ENCODE measurements around the gene FAT2. TPM values are rescaled to one million over a fixed set of nuclear protein-coding genes. Genes with fewer than 3 reads are reported as not detected.

Gene FAT2, protein sequence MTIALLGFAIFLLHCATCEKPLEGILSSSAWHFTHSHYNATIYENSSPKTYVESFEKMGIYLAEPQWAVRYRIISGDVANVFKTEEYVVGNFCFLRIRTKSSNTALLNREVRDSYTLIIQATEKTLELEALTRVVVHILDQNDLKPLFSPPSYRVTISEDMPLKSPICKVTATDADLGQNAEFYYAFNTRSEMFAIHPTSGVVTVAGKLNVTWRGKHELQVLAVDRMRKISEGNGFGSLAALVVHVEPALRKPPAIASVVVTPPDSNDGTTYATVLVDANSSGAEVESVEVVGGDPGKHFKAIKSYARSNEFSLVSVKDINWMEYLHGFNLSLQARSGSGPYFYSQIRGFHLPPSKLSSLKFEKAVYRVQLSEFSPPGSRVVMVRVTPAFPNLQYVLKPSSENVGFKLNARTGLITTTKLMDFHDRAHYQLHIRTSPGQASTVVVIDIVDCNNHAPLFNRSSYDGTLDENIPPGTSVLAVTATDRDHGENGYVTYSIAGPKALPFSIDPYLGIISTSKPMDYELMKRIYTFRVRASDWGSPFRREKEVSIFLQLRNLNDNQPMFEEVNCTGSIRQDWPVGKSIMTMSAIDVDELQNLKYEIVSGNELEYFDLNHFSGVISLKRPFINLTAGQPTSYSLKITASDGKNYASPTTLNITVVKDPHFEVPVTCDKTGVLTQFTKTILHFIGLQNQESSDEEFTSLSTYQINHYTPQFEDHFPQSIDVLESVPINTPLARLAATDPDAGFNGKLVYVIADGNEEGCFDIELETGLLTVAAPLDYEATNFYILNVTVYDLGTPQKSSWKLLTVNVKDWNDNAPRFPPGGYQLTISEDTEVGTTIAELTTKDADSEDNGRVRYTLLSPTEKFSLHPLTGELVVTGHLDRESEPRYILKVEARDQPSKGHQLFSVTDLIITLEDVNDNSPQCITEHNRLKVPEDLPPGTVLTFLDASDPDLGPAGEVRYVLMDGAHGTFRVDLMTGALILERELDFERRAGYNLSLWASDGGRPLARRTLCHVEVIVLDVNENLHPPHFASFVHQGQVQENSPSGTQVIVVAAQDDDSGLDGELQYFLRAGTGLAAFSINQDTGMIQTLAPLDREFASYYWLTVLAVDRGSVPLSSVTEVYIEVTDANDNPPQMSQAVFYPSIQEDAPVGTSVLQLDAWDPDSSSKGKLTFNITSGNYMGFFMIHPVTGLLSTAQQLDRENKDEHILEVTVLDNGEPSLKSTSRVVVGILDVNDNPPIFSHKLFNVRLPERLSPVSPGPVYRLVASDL (N-terminal part only)
- 100 to 1,000 TPM in 3 of 4 donors, 10 to 100 TPM in 1; 82.9 to 123 (median 106) TPM for total RNA-seq

DNA sequence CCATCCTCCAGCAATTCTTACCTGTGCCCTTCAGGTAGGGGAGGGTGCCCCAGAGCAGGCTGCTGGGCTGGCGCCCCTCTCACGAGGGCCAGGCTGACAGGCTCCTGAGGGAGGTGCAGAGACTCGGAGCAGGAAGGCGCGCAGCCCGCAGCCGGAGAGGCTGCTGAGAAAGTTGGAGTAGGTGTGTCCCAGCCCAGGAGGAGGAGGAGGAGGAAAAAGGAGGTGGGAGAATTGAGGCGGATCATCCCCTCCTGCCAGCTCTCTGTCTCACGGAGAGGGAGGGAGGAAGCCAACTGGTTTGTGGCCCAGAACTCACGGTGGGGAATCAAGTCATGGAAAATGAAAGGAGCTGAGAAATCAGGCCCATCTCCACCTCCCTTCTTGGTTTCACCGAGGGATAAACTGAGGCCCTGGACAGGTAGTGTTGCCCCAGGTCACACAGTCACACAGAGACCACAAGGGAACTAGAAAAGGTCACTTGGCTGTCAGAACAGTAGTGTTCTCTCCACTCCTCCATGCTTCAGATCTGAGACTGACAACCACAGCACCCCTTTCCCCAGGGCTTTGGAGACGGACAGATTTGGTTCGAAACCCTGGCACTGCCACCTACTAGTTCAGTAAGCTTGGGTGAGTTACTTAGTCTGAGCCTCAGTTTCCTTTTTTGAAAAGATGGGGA lies at the start of gene FAT2:
TSS of gene FAT2 (minus strand) at position 188 of the 676 bp plus-strand sequence. CDS start 22,400 bp downstream, outside the sequence.
- TF ChIP-seq POLR2A (IDR thresholded peaks at IDR 0.05) = no peak
- TF ChIP-seq, protein P1, sequence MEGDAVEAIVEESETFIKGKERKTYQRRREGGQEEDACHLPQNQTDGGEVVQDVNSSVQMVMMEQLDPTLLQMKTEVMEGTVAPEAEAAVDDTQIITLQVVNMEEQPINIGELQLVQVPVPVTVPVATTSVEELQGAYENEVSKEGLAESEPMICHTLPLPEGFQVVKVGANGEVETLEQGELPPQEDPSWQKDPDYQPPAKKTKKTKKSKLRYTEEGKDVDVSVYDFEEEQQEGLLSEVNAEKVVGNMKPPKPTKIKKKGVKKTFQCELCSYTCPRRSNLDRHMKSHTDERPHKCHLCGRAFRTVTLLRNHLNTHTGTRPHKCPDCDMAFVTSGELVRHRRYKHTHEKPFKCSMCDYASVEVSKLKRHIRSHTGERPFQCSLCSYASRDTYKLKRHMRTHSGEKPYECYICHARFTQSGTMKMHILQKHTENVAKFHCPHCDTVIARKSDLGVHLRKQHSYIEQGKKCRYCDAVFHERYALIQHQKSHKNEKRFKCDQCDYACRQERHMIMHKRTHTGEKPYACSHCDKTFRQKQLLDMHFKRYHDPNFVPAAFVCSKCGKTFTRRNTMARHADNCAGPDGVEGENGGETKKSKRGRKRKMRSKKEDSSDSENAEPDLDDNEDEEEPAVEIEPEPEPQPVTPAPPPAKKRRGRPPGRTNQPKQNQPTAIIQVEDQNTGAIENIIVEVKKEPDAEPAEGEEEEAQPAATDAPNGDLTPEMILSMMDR (IDR thresholded peaks at IDR 0.05) = no peak
- H3K4me3 ChIP-seq (ENCODE audit: low read depth, poor library complexity, severe bottlenecking) = peak within 1 kb of the TSS; percentile 20
- WGBS, 2 donors = 40 to 41% methylated on average over 13 of the region's 13 CpGs
- intact Hi-C loops (cut with DNase I; ENCODE audit: low total_unique reads) = no loop called here
- DNase-seq (ENCODE audit: low spot score in 2 of 2) = peak in 1 of 2 donors; percentile 52

DNA sequence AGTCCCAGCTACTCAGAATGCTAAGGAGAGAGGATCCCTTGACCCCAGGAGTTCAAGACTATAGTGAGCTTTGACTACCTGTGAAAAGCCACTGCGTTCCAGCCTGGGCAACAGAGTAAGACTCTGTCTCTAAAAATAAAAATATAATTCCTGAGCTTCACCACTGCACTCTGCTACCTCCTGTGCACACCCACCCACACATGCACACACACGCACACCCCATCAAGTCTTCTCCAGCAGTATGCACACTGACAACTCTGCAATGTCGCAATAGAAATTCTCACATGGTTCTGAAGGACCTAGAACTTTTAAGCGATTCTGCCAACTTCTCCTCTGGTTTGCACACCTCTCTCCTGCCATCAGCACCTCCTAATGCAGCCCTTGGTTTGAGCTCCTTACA lies 47.5 kb upstream of the FAT2 start:
- H3K4me3 ChIP-seq (ENCODE audit: low read depth, poor library complexity, severe bottlenecking) = no peak overlapping the region
- TF ChIP-seq, protein P1 (IDR thresholded peaks at IDR 0.05) = no peak
- TF ChIP-seq POLR2A (IDR thresholded peaks at IDR 0.05) = no peak
- DNase-seq (ENCODE audit: low spot score in 2 of 2) = peak in 1 of 2 donors; percentile 64
- WGBS, 2 donors = 43 to 62% methylated on average over 4 of the region's 4 CpGs
- intact Hi-C loops (cut with DNase I; ENCODE audit: low total_unique reads) = no loop called here

DNA sequence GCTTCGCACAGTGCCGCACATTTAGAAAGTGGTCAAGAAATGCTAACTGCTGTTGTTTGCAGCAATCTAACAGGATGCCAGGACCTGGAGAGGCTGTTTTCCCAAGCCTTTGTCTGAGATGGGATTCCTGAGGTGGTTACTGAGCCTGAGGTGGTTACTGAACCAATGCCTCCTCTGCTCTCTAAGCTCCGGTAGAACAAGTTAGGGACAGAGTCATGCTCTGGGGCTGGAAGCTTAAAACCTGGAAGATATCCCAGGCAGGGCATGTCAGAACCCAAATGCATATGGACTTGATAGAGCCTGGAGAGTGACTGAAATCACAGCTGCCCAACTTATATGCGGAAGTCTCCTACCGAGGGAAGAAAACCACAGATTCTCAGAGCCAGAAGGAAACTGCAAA lies 46.5 kb upstream of the FAT2 start:
- intact Hi-C loops (cut with DNase I; ENCODE audit: low total_unique reads) = no loop called here
- whole genome bisulfite sequencing, 2 donors = 39 to 41% methylated on average over 5 of the region's 5 CpGs
- peak; percentile 56 to 76 for DNase-seq (ENCODE audit: low spot score in 2 of 2)
- TF ChIP-seq, protein P1 (IDR thresholded peaks at IDR 0.05) = no peak
- no peak for TF ChIP-seq POLR2A (IDR thresholded peaks at IDR 0.05)
- H3K4me3 ChIP-seq (ENCODE audit: low read depth, poor library complexity, severe bottlenecking) = no peak overlapping the region

DNA sequence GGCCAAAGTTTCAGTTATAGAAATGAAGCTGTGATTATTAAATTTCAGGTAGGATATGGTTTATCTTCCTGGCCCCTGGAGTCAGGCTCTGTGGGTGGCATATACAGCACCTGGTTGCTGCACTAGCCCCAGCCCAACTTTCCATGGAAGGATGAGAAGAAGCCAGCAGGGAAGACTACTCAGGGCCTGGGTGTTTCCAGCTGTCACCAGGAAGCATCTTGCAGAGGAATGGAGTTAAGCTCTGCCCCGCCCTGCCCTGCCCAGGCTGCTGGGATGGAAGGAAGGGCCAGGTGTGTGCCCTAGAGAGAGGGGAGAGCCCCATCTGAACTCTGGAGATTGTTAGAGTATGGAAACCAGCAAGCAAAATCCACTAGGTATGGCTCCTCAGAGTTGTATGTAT lies 42.8 kb upstream of the FAT2 start:
- WGBS, 2 donors = 44 to 60% methylated on average over 1 of the region's 1 CpG
- peak in 1 of 2 donors; percentile 78 for DNase-seq (ENCODE audit: low spot score in 2 of 2)
- no peak overlapping the region for H3K4me3 ChIP-seq (ENCODE audit: low read depth, poor library complexity, severe bottlenecking)
- intact Hi-C loops (cut with DNase I; ENCODE audit: low total_unique reads) = no loop called here
- TF ChIP-seq POLR2A (IDR thresholded peaks at IDR 0.05) = no peak
- TF ChIP-seq, protein P1 (IDR thresholded peaks at IDR 0.05) = no peak

DNA sequence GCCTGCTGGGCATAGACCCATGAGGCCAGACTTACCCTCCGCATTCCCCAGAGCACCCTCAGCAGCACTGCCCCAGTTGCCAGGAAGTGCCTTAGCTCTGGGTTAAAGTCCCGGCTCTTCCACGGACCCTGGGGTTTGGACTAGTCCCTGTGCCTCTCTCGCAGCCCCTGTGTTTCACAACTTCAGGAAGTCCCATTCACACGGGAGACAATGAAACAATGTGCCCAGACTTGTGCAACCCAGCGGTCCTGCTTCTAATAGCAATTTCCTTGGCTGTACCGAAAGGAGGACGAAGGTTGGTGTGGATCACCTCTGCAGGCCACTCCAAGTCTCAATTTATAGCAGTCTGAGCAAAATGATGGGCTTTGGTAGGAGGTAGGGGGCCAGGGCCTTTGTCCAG lies 41.8 kb upstream of the FAT2 start:
- no peak for TF ChIP-seq POLR2A (IDR thresholded peaks at IDR 0.05)
- TF ChIP-seq, protein P1 (IDR thresholded peaks at IDR 0.05) = no peak
- DNase-seq (ENCODE audit: low spot score in 2 of 2) = peak in 1 of 2 donors; percentile 52
- intact Hi-C loops (cut with DNase I; ENCODE audit: low total_unique reads) = no loop called here
- H3K4me3 ChIP-seq (ENCODE audit: low read depth, poor library complexity, severe bottlenecking) = no peak overlapping the region
- 71 to 73% methylated on average over 8 of the region's 8 CpGs for WGBS, 2 donors
